HG02678 (cell line): Measurements from ENCODE around the gene NUBPL.
"Not testable (repeated sequence)": the region's sequence is repeated elsewhere in the genome, so short reads cannot be mapped to it uniquely, and the experiment has no call there.

ENCODE experiments used
- ATAC-seq: cut with Tn5 transposase; IDR thresholded peaks from one replicate; pipeline ENCODE4 v1.9.1; 2021; ENCODE audit warnings: mild to moderate bottlenecking, moderate library complexity; ENCODE audit not compliant: unreplicated experiment

NUBPL gene

GRCh38 chr14:31802838-31803237 lies 241.6 kb downstream of the NUBPL start:
- no peak for ATAC-seq

GRCh38 chr14:31806249-31806648 lies 245.0 kb downstream of the NUBPL start:
- no peak for ATAC-seq

GRCh38 chr14:31811693-31812628 lies 250.8 kb downstream of the NUBPL start:
- ATAC-seq: not testable (repeated sequence)

- not testable (repeated sequence) for ATAC-seq
These were observed 252.7 kb downstream of the NUBPL start for GRCh38 chr14:31813724-31814490.

GRCh38 chr14:31819281-31819680 lies 258.1 kb downstream of the NUBPL start:
- ATAC-seq: no peak

- no peak for ATAC-seq
These were observed 264.3 kb downstream of the NUBPL start for GRCh38 chr14:31825459-31825858.

GRCh38 chr14:31827325-31827724 lies 266.1 kb downstream of the NUBPL start:
- ATAC-seq: no peak

GRCh38 chr14:31828946-31829868 lies 268.0 kb downstream of the NUBPL start:
- no peak for ATAC-seq

GRCh38 chr14:31834616-31835015 lies 273.4 kb downstream of the NUBPL start:
- no peak for ATAC-seq

GRCh38 chr14:31835049-31835448 lies 273.8 kb downstream of the NUBPL start:
- ATAC-seq: no peak

- no peak for ATAC-seq
These were observed 275.8 kb downstream of the NUBPL start for GRCh38 chr14:31837031-31837430.

- ATAC-seq: no peak
These were observed 281.7 kb downstream of the NUBPL start for GRCh38 chr14:31842899-31843298.

- no peak for ATAC-seq
These were observed 282.3 kb downstream of the NUBPL start for GRCh38 chr14:31843361-31844091.

GRCh38 chr14:31854508-31855075 lies 293.4 kb downstream of the NUBPL start:
- ATAC-seq: no peak

- no peak for ATAC-seq
These were observed 294.1 kb downstream of the NUBPL start for GRCh38 chr14:31855262-31855661.

- not testable (repeated sequence) for ATAC-seq
These were observed 294.8 kb downstream of the NUBPL start for GRCh38 chr14:31856003-31856402.

- ATAC-seq: no peak
These were observed 297.7 kb downstream of the NUBPL start for GRCh38 chr14:31858868-31859267.

GRCh38 chr14:31864937-31865855 lies 304.0 kb downstream of the NUBPL start:
- no peak for ATAC-seq

GRCh38 chr14:31867570-31867969 lies 306.4 kb downstream of the NUBPL start:
- no peak for ATAC-seq
